Stimulated activated CD4-positive, alpha-beta T cell treated with anti-CD3 and anti-CD28 coated beads, Interleukin-1b, Interleukin-23, amount 100 ng/mL, for 24 hours (primary cell): Measurements from ENCODE around the gene ARID4B.
A peak's percentile ranks its signal among the peaks of the same experiment; 100 is the strongest.
"Not testable (repeated sequence)": the region's sequence is repeated elsewhere in the genome, so short reads cannot be mapped to it uniquely, and the experiment has no call there.

ENCODE experiments used
- DNase-seq, 4 experiments: peaks; one replicate each; pipeline ENCODE4 v3.0.0-alpha.2; 2020; ENCODE audit warnings: low read depth in 4 of 4, low spot score in 1 of 4

Gene ARID4B, protein sequence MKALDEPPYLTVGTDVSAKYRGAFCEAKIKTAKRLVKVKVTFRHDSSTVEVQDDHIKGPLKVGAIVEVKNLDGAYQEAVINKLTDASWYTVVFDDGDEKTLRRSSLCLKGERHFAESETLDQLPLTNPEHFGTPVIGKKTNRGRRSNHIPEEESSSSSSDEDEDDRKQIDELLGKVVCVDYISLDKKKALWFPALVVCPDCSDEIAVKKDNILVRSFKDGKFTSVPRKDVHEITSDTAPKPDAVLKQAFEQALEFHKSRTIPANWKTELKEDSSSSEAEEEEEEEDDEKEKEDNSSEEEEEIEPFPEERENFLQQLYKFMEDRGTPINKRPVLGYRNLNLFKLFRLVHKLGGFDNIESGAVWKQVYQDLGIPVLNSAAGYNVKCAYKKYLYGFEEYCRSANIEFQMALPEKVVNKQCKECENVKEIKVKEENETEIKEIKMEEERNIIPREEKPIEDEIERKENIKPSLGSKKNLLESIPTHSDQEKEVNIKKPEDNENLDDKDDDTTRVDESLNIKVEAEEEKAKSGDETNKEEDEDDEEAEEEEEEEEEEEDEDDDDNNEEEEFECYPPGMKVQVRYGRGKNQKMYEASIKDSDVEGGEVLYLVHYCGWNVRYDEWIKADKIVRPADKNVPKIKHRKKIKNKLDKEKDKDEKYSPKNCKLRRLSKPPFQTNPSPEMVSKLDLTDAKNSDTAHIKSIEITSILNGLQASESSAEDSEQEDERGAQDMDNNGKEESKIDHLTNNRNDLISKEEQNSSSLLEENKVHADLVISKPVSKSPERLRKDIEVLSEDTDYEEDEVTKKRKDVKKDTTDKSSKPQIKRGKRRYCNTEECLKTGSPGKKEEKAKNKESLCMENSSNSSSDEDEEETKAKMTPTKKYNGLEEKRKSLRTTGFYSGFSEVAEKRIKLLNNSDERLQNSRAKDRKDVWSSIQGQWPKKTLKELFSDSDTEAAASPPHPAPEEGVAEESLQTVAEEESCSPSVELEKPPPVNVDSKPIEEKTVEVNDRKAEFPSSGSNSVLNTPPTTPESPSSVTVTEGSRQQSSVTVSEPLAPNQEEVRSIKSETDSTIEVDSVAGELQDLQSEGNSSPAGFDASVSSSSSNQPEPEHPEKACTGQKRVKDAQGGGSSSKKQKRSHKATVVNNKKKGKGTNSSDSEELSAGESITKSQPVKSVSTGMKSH (N-terminal part only)

DNA sequence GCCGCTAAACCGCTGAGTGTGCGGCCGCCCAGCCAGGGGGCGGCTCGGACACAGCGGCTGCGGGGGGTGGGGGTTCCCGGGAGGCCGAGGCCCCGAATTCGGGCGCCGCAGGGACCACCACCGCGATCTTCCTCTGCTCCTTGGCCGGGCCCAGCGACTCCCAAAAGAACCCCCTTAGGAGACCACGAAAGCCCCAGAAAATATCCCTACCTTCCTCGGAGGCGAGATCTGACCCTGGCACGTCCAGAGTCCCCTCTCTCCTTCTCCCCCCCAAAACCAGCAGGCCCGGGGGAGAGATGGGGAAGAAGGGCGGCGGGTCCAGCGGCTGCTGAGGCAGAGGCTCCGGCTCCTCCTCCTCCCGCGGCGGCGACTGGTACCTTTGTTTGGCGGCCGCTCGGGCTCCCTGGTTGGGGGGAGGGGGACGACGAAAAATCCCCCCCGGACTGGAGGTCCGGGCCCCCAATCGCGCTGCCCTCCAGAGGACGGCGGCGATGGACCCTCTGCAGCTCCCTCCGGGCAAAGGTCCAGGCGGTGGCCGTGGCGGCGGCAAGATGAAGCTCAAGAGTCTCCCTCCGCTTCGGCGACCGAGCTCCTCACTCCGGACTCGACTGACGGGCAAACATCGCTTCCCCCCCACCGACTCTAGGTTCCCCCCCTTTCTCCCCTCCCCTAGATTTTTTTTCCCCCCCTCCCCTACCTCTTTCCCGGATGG is at the start of gene ARID4B:
TSS of gene ARID4B (minus strand) at position 621 of the 712 bp plus-strand sequence. CDS start 1,260 bp downstream, outside the sequence.
- DNase-seq: peak in 2 of 4 experiments; percentile 33 to 39

DNA sequence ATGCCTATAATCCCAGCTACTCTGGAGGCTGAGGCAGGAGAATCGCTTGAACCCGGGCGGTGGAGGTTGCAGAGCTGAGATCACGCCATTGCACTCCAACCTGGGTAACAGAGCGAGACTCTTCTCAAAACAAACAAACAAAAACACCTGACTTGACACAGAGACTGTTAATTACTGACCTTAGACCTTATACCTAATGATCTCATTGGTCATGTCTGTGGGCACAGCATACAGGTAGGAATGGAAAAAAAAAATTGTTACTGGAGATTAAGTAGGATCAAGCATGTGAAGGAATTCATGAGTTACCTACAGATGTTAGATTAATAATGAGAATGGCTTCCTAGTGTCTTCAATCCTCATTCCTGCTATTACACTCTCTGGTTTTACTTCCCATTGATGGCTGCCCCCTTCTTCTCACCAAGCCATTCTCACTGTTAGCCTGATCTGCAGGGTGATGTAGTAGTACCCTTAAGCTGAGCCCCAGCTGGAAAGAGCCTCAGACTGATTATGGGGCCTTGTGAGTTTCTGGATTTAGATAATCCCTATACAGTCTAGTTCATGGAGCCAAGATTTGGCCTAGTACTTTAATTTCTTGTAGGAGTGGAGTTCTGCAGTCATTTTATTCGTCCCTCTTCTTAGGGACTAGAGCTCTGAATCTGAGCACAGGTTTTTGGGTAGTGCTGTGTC is 48.1 kb upstream of the ARID4B start:
- DNase-seq: no peak

DNA sequence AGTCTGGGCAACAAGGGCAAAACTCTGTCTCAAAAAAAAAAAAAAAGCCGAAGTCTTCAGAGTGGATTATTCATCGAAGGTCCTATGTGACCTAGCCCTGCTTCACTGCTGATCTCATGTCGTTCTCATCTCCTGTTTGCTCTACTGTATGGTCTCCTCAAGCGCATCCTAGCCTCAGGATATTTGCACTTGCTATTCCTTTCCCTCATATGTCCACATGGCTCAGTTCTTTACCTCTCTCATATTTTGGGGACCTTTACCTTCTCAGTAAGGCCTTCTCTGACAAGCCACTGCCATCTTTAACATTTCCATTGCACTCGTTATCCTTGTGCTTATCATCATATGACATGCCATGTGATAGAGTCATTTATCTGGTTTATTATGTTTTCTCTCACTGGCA is 41.8 kb upstream of the ARID4B start:
- DNase-seq: no peak

DNA sequence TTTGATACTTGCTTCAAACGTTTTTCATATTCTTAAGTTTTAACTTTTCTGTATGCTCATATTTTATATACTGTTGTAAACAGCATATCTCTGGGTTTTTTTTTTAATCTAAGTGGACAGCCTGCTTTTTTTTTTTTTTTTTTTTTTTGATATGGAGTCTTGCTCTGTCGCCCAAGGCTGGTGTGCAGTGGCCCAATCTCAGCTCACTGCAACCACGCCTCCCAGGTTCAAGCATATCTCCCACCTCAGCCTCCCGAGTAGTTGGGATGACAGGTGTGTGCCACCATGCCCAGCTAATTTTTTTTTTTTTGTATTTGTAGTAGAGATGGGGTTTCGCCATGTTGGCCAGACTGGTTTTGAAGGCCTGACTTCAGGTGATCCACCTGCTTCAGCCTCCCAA is 40.4 kb upstream of the ARID4B start:
- DNase-seq: no peak

DNA sequence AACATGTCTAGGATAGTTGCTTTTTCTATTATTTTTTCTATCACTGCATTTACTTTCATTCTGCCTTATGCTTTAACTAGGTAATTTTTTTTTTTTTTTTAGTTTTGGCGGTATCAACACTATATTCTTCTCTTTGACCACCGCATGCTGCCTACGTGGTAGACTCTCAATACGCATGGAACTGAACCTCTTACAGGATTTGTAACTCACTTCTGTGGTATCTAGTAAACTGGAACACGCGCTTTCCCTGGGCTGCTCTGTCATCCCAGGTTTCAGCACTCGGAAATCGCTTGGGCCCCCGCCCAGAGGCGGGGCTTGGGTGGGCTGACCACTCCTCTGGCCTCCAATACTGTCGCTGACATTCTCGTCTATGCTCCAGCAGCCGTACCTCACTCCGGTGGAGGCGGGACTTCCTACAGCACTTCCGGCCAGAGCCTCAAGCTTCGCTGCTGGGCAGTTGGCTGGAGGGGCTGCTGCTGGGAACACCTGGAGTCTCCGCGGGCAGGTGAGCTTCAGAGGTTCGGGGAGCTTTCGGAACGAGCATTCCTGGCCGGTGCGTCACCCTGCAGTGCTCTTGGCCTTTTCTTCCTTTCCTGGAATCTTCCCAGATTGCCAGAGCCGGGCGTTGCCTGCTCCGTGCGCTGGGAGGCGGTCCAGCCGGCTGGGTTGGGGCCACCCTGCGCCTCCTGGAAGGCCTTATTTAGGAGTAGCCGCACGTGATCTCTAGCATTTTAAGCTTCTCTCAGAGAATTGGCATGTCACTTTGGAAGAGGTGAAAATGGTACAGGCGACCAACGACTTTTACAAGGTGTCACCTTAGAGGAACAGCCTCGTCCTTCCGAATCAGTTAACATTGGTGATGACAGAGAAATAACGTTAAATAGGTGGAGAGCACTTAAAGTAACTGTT is 39.3 kb upstream of the ARID4B start, which contains the start of gene TBCE:
TSS of gene TBCE (plus strand) at position 428 of the 909 bp plus-strand sequence. CDS start 12,623 bp downstream, outside the sequence.
- peak; percentile 66 to 91 (median 76) for DNase-seq

DNA sequence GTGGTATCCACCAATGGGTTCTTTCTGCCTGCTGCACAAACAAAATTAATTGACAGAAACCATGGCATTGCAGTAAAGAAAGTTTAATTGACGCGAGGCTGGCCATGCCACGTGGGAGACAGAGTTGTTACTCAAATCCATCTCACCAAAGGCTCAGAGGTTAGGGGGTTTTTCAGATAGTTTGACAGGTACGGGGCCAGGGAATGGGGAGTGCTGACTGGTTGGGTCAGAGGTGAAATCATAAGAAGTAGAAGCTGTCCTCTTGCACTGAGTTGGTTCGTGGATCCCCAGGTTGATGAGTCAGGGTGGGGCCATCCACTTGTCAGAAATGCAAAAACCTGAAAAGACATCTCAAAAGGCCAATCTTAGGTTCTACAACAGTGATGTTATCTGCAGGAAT is 38.3 kb upstream of the ARID4B start:
- DNase-seq: peak in 3 of 4 experiments; percentile 8 to 37 (median 16)

DNA sequence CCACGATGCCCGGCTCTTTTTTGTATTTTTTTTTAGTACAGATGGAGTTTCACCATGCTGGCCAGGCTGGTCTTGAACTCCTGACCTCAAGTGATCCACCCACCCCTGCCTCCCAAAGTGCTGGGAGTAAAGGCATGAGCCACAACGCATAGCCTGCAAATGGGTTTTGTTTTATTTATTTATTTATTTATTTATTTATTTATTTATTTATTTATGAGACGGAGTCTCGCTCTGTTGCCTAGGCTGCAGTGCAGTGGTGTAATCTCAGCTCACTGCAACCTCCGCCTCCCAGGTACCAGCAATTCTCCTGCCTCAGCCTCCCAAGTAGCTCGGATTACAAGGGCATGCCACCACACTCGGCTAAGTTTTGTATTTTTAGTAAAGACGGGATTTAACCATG is 36.2 kb upstream of the ARID4B start:
- not testable (repeated sequence) for DNase-seq

DNA sequence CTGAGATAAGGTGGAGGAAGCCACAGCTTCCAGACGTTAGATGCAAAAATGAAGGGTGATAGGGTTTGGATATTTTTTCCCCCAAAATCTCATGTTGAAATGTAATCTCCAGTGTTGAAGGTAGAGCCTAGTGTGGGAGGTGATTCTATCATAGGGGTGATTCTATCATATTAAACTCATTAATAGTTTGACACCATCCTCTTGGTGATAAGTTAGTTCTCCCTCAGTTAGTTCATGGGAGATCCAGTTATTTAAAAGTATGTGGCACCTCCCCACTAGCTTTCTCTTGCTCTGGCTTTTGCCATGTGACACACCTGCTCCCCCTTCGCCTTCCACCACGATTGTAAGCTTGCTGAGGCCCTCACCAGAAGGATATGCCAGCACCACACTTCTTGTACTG is 30.9 kb upstream of the ARID4B start:
- no peak for DNase-seq

DNA sequence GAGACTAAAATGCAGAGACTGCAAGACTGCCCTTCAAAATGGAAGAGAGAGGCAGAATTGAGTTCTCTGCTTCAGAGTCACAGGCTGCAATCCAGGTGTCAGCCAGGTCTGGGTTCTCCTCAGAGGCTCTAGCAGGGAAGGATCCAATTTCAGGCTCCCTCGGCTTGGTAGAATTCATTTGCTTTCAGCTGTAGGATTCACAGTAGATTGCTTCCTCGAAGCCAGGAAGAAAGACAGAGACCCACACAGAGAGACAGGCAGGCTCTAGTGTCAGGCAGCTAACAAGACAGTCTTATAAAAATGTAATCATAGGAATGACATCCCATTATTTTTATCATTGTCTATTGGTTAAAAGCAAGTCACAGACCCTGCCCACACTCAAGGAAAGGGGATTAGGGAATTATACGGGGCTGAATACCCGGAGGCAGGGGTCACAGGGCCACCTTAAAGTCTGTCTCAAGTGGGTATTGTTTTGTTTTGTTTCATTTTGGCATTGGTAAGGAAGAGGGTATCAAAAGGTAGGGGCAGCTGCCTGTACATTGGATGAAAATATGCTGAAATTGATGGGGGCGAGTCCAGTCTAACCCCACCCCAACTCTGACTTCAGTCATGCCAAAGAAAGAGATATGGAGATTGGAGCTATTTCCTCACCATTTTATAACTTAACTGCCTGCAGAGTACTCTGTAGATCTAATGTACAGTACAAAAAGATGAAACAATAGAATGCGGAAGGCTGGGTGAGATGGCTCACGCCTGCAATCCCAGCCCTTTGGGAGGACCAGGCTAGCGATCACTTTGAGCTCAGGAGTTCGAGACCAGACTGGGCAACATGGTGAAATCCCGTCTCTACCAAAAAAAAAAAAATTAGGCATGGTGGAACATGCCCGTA is 29.8 kb upstream of the ARID4B start:
- no peak for DNase-seq

DNA sequence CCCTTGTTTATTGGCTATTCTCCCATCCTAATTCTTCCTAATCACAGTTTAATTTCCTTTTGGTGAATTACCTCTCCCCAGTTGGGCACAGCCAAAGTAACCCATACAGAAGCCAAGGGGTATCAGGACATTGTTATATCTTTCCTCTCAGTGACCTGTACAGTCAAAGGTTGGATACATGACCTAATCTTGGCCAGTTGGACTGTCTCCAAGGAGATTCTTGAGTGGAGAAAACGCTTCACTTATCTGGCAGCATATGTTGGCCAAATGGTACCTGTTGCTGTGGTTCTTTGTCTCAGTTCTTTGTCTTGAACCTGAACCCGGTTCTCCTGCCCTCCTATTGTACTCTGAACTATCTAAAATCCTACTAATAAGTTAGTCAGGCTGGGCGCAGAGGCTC is 23.9 kb upstream of the ARID4B start:
- no peak for DNase-seq

DNA sequence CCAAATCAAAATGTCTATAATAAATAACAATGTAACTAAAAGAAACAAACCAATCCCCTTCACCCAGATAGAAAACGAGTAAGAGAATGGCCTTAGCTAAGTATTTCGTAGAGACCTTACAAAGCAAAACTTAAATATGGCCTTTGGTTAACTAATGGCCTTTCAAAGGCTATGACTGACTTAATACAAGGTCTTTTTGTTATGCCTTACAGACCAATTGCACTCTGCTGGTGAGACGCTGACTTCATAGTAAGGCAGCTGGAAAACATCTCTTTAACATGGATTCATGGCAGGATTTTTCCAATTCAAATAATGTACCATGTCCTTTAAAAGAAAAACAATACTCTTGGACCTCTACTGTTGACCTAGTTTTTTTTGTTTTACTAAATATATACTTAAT is 23.5 kb upstream of the ARID4B start:
- DNase-seq: no peak

DNA sequence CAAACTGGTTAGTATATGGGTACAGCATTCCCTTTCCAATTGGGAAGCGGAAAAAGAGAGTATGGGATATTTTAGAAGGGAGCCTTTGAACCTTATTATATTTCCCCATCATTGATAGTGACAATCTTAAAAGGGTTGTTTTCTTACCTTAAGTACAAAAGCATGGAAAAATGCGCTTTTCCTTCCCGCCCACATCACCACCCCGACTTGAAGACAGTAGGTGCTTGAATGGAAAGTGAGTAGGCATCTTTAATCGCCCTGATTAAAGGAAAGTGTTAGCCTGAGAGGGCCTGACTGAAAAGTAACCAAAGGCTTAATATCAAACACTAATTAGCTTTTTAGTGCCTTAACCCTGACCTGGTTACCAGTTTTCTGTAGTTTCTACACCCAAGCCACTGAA is 15.7 kb upstream of the ARID4B start:
- no peak for DNase-seq

DNA sequence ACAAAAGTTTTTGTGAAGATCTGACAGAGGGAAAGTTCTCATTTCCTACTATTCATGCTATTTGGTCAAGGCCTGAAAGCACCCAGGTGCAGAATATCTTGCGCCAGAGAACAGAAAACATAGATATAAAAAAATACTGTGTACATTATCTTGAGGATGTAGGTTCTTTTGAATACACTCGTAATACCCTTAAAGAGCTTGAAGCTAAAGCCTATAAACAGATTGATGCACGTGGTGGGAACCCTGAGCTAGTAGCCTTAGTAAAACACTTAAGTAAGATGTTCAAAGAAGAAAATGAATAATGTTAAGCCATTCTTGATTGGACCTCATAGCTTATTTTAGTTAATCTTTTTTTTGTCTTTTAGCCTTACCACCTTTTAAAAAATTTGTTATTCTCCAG is 14.5 kb upstream of the ARID4B start:
- no peak for DNase-seq

DNA sequence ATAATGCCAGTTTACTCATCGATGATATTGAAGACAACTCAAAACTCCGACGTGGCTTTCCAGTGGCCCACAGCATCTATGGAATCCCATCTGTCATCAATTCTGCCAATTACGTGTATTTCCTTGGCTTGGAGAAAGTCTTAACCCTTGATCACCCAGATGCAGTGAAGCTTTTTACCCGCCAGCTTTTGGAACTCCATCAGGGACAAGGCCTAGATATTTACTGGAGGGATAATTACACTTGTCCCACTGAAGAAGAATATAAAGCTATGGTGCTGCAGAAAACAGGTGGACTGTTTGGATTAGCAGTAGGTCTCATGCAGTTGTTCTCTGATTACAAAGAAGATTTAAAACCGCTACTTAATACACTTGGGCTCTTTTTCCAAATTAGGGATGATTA is 14.1 kb upstream of the ARID4B start:
- no peak for DNase-seq

DNA sequence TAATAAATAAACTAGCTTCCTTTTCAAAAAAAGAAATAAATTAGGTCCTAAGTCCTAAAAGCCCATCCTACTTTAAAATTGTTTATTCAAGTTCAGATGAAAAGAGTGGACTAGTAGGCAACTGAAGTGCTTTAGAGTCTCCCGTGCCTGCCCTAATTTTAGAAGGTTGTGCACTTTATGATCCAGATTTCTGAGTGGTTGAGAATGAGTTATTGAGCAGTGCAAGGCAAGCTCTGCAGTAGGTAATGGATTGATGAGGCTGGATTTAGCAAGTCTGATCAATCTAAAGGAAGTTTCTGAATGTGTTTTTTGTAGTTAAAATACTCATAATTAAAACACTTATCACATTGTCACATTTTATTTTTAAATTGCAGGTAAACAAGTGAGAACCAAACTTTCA is 13.4 kb upstream of the ARID4B start:
- DNase-seq: no peak

DNA sequence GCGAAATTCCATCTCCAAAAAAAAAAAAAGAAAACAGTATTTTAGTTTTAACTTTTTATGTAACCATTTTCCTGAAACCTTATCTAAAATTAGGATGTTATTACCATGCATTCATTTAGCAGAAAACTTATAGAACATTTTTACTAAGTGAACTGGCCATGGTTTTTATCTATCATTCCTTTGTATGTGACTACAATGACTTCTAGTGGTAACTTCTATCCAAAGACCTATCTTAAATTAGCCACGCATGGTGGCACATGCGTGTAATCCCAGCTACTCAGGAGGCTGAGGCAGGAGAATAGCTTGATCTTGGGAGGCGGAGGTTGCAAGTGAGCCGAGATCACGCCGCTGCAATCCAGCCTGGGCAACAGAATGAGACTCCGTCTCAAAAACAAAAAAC is 11.8 kb upstream of the ARID4B start:
- DNase-seq: no peak

DNA sequence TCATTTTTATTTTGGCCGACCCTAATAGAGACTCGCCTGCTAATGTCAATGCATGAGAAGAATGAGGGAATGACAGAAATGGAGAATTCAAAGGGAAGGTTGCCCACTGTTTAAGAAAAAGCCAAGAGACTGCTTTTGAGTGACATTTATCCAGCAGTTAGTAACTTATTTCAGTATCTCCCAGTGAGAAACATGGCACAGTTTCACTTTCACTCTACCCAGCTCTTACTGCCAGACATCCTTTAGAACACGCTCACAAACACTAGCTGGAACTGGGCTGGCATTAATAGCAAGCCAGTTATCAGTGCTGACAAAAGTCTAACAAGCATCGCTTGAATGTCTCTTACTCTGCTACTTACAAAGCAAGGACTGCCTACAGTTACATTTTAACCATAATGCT is 8.9 kb upstream of the ARID4B start:
- no peak for DNase-seq

DNA sequence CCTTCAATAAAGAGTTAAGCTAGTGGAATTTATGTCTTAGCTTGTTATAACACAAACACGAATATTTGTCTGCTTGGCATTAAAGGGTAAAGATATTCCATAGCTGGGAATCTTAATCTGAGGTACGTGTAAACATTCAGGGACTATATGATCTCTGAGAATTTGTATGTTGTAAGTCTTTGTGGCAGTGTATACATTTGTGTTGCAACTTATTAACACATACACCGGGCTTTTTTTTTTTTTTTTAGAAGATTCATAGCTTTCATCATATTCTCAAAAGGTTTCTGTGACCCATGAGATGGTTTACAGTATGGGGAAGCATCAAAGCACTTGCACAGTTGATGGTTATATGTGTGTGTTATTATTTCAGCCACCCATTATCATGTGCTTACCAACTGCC is 3.4 kb upstream of the ARID4B start:
- DNase-seq: no peak
